Measurements from ENCODE around the gene ALDH16A1. TPM values are rescaled to one million over a fixed set of nuclear protein-coding genes. Genes with fewer than 3 reads are reported as not detected.

The ALDH16A1 gene
- total and polyA plus RNA-seq, 8 donors, result 16.1 to 89.3 (median 20.8) TPM

GRCh38 chr19:49481020-49481683 is 28.1 kb downstream of the ALDH16A1 start:
- H3K27ac ChIP-seq, result no peak overlapping the region
- DNase-seq (no peak), ATAC-seq (no peak), FAIRE-seq (no peak)
- WGBS, 2 donors, result 92% methylated on average over 7 of the region's 7 CpGs
- H3K4me3 ChIP-seq, result no peak overlapping the region
- H3K9me3 ChIP-seq, result no peaks in the 10 kb centered on the region
- intact Hi-C loops (cut with DNase I), result no loop called here
- TF ChIP-seq, protein P1, sequence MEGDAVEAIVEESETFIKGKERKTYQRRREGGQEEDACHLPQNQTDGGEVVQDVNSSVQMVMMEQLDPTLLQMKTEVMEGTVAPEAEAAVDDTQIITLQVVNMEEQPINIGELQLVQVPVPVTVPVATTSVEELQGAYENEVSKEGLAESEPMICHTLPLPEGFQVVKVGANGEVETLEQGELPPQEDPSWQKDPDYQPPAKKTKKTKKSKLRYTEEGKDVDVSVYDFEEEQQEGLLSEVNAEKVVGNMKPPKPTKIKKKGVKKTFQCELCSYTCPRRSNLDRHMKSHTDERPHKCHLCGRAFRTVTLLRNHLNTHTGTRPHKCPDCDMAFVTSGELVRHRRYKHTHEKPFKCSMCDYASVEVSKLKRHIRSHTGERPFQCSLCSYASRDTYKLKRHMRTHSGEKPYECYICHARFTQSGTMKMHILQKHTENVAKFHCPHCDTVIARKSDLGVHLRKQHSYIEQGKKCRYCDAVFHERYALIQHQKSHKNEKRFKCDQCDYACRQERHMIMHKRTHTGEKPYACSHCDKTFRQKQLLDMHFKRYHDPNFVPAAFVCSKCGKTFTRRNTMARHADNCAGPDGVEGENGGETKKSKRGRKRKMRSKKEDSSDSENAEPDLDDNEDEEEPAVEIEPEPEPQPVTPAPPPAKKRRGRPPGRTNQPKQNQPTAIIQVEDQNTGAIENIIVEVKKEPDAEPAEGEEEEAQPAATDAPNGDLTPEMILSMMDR (IDR thresholded peaks at IDR 0.05), result no peak
- no peaks in the 10 kb centered on the region for H3K36me3 ChIP-seq
- no peaks in the 10 kb centered on the region for H3K4me1 ChIP-seq
- no peaks in the 10 kb centered on the region for H3K27me3 ChIP-seq

GRCh38 chr19:49486232-49486631 is 33.2 kb downstream of the ALDH16A1 start:
- WGBS, 2 donors, result 82 to 89% methylated on average over 7 of the region's 7 CpGs
- no peak for DNase-seq
- FAIRE-seq, result no peak

GRCh38 chr19:49486710-49487276 is 33.8 kb downstream of the ALDH16A1 start:
- intact Hi-C loops (cut with DNase I), result no loop called here
- WGBS, 2 donors, result 57 to 63% methylated on average over 23 of the region's 23 CpGs
- Histone ChIP-seq H3K27ac (peak overlapping the region in 2 of 4 donors; percentile 48 to 68), H3K4me1 (peaks cover 12 to 20% (median 14%) of the 10 kb centered on the region in 3 donors), H3K9me3 (no peaks in the 10 kb centered on the region), H3K27me3 (no peaks in the 10 kb centered on the region), H3K36me3 (peaks cover 11 to 25% (median 24%) of the 10 kb centered on the region in 3 donors), H3K4me3 (peak overlapping the region in 2 of 4 donors; percentile 31 to 86)
- FAIRE-seq (no peak), DNase-seq (no peak), ATAC-seq (peak in 1 of 4 donors; percentile 1)
- TF ChIP-seq, protein P1 (IDR thresholded peaks at IDR 0.05), result no peak

More at GRCh38 chr19:49486232-49486631, 33.2 kb downstream of the ALDH16A1 start:
- no peaks in the 10 kb centered on the region for H3K9me3 ChIP-seq
- H3K4me1 ChIP-seq, result peaks cover 12 to 20% (median 14%) of the 10 kb centered on the region in 3 donors
- H3K27ac ChIP-seq, result no peak overlapping the region
- intact Hi-C loops (cut with DNase I), result no loop called here
- peaks cover 11 to 20% (median 19%) of the 10 kb centered on the region in 3 donors for H3K36me3 ChIP-seq
- no peaks in the 10 kb centered on the region for H3K27me3 ChIP-seq
- no peak for ATAC-seq
- H3K4me3 ChIP-seq, result no peak overlapping the region
- TF ChIP-seq, protein P1 (IDR thresholded peaks at IDR 0.05), result no peak

DNA sequence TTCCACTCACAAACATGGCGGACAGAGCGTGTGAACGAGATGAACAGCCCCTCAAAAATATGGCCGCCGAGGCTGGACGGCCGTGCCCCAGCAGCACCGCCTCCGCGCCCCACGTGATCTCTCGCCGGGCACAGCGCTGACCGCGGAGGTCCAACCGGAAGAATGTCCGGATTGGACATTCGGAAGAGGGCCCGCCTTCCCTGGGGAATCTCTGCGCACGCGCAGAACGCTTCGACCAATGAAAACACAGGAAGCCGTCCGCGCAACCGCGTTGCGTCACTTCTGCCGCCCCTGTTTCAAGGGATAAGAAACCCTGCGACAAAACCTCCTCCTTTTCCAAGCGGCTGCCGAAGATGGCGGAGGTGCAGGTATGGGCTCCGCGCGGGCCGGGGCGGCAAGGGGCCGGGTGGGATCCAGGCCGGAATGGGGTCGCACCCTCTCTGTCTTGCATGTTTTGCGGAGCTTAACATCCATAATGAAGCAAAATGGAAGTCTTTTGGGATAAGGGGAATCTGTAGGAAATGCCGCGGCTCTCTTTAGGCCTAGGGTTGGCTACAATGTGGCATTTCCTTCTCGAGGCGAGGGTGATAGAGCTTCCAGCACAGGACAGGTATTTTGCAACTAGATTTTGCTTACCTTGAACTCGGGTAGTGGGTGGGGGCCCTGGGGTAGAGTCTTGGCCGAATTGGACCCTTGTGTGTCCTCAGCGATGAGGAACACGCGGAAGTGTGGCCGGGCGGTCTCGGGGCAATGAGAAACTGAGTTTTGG is 34.4 kb downstream of the ALDH16A1 start, which contains the start of gene RPL13A:
Gene RPL13A (plus strand): TSS at position 332 of the 769 bp plus-strand sequence. CDS start 22 bp downstream, at position 354.
- Histone ChIP-seq H3K36me3 (peaks cover 14 to 32% (median 30%) of the 10 kb centered on the region in 3 donors), H3K9me3 (no peaks in the 10 kb centered on the region), H3K4me3 (peak within 1 kb of the TSS; percentile 86 to 89 (median 88)), H3K4me1 (peaks cover 12 to 20% (median 14%) of the 10 kb centered on the region in 3 donors), H3K27me3 (no peaks in the 10 kb centered on the region), H3K27ac (peak within 1 kb of the TSS; percentile 69 to 85 (median 82))
- peak; percentile 92 to 96 (median 94) for ATAC-seq
- DNase-seq, result peak; percentile 100
- FAIRE-seq, result peak; percentile 69
- WGBS, 2 donors, result 0% methylated on average over 57 of the region's 57 CpGs
- TF ChIP-seq, protein P1 (IDR thresholded peaks at IDR 0.05), result no peak
- intact Hi-C loops (cut with DNase I), result no loop called here

Data from pancreas (tissue), 10 donors.